DMS 273 (cell line): ENCODE data around the gene APRT.
"Not testable (repeated sequence)": the region's sequence is repeated elsewhere in the genome, so short reads cannot be mapped to it uniquely, and the experiment has no call there.

Source experiments
- DNase-seq: peaks from one replicate; lab custom pipeline; 2025; ENCODE audit not compliant: unreplicated experiment; lab: John Stamatoyannopoulos, UW

APRT gene

DNA sequence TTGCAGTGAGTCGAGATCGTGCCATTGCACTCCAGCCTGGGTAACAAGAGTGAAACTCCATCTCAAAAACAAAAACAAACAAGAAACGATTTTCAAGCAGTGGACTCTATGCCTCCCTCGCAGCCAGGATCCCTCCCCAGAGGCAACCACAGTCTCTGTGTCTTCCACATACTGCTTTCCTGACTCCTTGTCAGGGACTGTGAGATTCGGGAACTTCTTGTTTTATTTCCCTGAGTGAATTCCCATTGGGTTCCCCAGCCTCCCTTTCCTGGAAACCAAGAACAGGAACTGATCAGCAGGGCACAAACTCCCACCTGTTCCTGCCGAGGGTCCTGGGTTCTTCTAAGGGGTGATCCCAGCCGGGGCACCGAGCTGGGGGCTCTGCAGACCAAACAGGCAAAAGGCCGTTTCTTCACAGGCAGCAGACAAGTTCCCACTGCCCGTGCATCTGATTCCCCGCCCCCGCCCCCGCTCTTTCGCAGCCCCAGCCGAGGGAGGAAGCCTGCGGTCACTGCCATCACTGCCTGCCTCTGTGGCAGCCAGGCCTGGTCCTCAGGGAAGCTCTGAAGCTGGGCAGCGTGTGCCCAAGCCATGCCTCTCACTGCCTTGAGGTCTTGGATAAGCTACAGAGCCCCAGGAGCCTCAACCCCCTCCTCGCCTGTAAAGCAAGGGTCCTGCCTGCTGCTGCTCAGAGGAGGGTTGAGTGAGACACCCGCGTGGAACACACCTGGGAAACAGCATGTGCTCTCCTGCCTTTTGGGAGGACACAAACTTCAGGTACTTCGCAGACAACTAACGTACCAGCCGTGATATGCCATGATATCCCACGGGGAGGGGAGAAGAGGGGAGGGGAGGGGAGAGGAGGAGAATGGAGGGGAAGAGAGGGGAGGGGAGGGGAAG lies 21.2 kb downstream of the APRT start:
- no peak for DNase-seq

DNA sequence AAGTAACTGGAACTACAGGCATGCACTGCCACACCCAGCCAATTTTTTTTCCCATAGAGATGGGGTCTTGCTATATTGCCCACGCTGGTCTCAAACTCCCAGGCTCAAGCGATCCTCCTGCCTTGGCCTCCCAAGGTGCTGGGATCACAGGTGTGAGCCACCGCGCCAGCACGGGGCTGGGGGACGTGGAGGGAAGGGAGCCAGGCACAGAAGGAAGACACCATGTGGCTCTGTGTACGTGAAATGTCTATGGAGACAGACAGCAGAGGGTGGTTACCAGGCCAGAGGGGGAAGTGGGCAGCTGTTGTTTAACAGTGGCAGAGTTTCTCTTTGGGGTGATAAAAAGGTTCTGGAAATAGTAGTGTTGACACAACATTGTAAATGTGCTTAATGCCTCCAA lies 22.1 kb downstream of the APRT start:
- peak; percentile 49 for DNase-seq

DNA sequence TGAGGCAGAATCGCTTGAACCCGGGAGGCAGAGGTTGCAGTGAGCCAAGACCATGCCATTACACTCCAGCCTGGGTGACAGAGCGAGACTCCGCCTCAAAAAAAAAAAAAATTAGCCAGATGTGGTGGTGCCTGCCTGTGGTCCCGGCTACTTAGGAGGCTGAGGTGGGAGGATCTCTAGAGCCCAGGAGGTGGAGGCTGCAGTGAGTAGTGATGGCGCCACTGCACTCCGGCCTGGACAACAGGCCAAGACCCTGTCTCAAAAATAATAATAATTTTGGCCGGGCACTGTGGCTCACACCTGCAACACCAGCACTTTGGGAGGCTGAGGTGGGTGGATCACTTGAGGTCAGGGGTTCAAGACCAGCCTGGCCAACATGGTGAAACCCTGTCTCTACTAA lies 23.0 kb downstream of the APRT start:
- not testable (repeated sequence) for DNase-seq

DNA sequence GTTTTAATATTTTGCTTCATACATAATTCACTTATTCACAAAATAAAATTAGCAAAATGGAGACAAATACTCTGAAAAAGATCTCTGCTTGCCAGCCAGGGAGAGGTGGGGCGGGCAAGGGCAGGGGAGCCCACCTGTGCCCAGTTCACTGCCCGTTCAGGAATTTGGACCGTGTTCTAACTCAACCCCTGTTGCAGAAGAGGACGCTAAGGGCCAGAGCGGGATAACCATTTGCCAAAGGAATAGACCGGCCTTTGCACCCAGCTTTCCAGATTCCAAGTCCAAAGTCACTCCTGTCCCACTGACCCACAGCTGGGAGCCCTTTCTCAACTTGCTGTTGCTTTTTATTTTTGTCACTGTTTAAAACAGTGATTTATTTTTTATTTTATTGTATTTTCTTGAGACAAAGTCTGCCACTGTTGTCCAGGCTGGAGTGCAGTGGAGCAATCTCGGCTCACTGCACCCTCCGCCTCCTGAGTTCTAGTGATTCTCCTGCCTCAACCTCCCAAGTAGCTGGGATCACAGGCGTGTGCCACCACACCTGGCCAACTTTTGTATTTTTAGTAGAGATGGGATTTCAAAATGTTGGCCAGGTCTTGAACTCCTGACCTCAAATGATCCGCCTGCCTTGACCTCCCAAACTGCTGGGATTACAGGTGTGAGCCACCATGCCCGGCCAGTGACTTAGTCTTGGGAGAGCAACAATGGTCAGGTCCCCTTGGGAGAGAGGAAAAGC lies 24.0 kb downstream of the APRT start:
- DNase-seq = no peak

DNA sequence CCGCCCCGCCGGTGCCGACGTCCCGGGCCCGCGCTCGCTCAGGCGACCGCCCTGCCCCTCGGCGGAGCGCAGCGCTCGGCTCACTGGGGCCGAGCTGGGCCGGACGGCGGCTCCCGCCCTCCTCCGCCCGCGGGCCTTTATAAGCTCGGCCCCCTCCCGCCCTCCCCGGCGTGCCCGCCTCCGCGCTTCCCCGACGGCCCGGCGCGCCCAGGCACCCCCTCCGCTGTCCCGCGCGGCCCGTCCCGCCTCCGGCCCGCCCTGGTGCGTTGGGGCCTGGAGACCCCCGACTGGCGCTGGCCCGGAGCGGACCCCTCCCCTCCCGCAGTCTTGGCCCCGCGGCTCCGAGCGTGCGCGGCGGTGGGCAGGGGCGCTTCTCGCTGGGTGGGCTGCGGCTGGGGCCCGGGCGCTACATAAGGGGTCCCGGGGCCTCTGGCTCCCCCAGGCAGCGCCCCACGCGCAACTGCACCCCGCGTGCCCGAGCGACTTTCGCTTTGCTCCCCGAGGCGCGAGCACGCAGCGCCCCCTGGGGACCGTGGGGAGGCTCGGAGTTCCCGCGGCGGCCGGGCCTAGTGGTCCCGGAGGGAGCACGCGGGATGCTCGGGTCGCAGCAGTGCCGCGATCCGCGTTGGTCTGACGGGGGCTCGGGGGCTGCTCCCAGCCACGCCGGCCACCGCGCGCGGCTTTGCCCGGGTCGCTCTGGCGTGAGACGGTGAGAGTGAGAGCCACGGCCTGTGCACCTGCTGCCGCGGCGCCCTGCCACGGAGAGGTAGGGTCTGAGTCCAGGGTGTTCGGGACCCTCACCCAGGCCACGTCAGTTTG lies 26.4 kb downstream of the APRT start, which contains the start of gene PIEZO1:
Gene PIEZO1, minus strand, starts transcription at position 115 of the 819 bp plus-strand sequence. CDS start 256 bp downstream, outside the sequence.
- DNase-seq = peak; percentile 83

- DNase-seq = no peak
These were observed 26.9 kb downstream of the APRT start for GRCh38 chr16:88784856-88785105.

DNA sequence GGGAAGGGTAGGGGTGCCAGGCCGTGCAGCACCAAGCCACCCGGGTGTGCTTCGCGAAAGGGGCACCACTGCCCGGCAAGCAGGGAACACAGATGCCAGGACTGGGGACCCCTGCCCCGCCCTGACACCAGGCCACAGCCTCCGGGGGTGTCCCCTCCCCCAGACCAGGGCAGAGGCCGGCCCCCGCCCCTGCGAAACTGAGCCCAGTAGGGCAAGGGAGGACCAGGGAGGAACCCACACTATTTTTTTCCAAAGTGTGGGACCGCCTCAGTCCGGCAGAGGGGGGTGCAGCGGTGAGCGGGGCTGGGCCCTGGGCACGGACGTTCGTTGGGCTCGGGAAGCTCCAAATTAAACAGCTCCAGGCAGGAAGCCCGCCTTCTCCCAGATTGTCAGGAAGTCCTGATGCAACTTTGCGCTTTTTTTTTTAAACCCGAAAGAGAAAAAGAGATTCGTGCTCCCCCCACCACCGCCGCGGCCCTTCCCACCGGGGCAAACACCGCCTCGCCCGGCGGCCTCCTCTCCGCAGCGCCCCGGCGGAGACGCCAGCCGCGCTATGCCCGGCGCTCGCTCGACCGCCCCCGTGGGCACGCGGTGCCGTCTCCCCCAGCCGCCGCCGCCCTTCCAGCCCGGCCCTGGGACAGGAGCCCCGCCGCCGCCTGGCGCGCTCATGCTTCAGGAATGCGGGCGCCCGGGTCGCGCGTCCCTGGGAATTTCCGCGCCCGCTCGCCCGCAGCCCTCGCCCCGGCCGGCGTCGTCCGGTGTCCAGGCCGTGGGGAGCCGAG lies 27.5 kb downstream of the APRT start:
- peak; percentile 87 for DNase-seq

GRCh38 chr16:88783391-88784073 lies 28.2 kb downstream of the APRT start:
- peak; percentile 86 for DNase-seq

- DNase-seq = no peak
These were observed 29.0 kb downstream of the APRT start for GRCh38 chr16:88782454-88783390.

DNA sequence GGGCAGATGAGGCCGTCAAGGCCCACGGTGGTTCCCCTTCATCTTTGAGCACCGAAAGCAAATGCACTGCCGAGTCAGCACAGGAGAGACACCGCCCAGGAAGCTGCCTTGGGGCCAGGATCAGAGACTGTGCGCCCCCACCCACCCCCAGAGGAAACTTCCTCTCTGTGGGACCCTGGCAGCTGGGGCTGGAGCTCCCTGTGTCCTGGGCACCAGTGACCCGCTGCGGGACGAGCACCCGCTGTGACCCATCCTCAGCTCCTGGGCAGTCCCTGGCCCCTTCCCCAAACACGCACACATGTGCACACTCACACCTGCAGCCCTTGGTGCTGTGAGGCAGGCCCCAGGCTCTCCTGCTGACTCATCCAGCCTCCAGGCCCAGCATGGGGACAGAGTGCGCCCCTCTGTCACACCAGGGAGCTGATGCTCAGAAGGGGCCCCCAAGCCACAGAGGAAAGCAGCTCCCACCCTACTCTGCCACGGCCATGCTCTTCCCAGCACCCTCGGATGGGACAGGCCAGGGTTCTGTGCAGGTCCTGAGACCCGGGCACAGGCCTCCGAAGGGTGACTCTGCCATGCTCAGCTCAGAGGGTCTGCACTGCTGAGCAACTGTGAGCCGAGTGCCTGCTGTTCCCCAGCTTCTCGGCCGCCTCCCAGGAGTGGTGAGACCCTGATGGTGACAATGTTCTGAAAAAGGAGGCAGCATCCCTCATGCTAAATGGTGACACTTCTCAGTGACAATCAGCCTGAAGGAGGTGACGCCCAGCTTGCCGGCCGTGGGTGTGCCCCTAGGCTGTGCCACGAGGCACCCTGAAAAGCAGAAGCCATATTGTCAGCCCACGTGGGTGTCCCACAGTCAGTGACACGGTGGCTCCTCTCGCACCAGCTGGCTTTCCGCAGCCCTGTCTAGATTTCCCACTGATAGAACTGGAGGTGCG lies 30.3 kb downstream of the APRT start:
- no peak for DNase-seq

DNA sequence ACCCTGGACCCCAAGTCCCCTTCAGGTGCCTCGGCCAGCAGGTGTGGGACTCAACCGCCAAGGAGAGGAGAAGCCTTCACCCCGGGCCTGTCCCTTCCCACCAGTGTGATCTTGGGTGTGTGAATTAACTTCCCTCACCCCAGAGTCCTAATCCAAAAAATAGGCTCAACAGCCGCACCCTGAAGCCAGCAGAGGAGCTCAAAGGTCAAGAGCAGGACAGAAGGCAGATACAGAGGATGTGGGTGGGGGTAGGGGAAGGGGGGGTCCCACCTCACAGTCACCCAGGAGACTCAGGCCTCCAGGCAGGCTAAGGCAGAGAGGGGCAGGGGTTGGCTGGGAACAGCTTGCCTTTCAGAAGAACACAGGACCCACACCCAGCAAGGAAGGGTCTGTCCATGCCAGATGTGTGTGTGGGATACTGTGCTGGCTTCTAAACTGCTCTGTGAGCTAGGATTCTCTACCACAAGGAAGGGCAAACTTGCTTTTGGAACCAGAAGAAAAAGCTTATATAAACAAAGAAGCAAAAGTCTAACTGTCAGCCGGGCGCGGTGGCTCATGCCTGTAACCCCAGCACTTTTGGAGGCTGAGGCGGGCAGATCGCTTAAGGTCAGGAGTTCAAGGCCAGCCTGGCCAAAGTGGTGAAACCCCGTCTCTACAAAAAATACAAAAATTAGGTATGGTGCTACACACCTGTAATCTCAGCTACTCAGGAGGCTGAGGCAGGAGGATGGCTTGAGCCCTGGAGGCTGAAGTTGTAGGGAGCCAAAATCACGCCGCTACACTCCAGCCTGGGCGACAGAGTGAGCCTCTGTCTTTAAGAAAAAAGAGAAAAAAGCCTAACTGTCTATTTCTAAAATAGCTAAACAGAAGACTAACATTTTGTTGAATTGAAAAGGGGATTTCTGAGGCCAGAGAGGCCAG lies 31.3 kb downstream of the APRT start:
- DNase-seq = no peak

DNA sequence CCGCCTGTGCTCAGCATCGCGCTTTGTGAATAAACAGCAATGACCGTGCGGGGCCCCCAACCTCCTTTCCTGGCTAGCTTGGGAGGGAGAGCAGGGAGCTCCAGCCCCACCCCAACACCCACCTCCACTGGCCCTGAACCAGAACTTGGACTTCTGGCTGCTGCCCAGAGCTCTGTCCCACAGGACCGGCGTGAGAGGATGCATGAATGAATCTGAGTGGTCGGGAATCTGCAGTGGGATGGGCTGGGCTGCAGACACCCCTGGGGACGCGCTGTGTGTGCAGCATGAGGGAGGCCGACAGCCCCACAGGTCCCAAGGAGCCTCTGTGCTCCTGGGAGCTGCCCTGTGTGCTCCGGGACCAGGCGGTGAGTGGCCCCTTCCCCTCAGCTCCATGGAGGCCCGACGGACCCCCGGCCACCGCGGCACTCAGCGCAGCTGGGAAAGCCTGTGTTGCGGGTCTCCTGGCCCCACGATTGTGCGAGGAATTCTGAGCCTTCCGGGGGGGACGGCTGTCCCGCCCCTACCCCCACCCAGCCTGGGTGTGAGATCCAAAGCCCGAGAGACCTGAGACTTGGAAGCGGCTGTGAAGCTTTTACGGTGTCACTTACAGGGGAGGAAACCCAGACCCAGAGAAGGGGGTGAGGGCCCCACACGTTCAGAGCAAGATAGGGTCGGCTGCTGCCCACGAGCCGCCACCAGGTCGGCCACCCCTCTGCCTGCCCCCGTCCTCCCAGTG lies 32.2 kb downstream of the APRT start:
- DNase-seq = no peak

- no peak for DNase-seq
These were observed 33.1 kb downstream of the APRT start for GRCh38 chr16:88778541-88779065.

GRCh38 chr16:88778271-88778525 lies 33.5 kb downstream of the APRT start:
- peak; percentile 48 for DNase-seq

DNA sequence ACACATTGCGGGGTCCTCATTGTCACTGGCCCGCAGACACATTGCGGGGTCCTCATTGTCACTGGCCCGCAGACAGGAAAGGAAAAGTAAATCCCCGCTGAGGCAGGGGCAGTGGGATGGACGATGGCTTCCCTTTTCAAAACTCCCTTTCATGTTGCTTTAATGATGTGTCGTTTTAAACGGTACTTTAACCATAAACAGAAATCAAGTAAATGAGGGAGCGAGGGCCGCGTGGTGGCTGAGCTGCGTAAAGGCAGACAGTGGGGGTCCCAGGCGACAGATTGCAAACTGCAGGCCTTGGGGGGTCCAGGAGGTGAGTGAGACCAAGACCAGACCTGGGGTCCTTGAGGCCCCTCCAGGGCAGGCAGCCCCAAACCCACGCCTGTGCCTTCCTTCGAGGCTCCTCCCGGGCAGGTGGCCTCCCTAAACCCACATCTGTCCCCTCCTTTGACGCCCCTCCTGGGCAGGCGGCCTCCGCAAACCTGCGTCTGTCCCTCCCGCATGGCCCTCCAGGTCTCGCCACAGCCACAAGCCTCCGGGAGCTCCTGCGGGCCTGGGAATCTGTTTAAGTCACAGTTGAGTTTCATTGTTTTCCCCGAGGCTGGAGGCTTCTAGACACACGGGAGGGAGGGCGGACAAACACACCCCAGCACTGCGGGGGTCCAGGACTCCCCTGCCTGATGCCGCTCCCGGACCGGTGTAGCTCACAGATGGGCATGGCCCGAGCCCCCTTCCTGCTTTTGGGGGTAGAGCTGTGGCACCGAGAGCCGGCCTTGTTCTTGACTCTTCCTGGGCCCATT lies 34.1 kb downstream of the APRT start:
- peak; percentile 42 for DNase-seq
